ENCODE data around the gene TBX21. TPM values are rescaled to one million over a fixed set of nuclear protein-coding genes. Genes with fewer than 3 reads are reported as not detected.

The TBX21 gene, protein sequence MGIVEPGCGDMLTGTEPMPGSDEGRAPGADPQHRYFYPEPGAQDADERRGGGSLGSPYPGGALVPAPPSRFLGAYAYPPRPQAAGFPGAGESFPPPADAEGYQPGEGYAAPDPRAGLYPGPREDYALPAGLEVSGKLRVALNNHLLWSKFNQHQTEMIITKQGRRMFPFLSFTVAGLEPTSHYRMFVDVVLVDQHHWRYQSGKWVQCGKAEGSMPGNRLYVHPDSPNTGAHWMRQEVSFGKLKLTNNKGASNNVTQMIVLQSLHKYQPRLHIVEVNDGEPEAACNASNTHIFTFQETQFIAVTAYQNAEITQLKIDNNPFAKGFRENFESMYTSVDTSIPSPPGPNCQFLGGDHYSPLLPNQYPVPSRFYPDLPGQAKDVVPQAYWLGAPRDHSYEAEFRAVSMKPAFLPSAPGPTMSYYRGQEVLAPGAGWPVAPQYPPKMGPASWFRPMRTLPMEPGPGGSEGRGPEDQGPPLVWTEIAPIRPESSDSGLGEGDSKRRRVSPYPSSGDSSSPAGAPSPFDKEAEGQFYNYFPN
- under 1 TPM in 9 of 10 donors, not detected in 1; 0.13 to 0.66 (median 0.20) TPM for polyA plus RNA-seq (ENCODE audit: insufficient read length in 10 of 10)
- long read RNA-seq, donor 1: 0 reads
- long read RNA-seq, donor 2: 0 reads
- long read RNA-seq, donor 3: 0 reads
- long read RNA-seq, donor 4: 0 reads
- long read RNA-seq, donor 5: 0 reads
- long read RNA-seq, donor 6: 0 reads
- long read RNA-seq, donor 7: 0 reads
- long read RNA-seq, donor 8: 0 reads
- long read RNA-seq, donor 9: 0 reads

DNA sequence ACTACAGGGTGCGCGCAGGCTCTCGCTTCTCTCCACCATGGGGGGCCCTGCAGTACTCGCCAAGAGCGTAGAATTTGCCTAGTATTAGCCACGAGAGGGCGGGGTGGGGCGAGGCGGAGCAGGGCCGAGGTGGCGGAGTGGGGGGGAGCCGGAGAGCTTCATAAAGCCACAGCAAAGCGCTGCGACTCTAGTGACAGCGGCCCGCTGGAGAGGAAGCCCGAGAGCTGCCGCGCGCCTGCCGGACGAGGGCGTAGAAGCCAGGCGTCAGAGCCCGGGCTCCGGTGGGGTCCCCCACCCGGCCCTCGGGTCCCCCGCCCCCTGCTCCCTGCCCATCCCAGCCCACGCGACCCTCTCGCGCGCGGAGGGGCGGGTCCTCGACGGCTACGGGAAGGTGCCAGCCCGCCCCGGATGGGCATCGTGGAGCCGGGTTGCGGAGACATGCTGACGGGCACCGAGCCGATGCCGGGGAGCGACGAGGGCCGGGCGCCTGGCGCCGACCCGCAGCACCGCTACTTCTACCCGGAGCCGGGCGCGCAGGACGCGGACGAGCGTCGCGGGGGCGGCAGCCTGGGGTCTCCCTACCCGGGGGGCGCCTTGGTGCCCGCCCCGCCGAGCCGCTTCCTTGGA is at the start of gene TBX21:
Gene TBX21 (plus strand): TSS at position 190 of the 627 bp plus-strand sequence. CDS start 219 bp downstream, at position 409.
- DNase-seq: peak; percentile 16 to 61 (median 48)

DNA sequence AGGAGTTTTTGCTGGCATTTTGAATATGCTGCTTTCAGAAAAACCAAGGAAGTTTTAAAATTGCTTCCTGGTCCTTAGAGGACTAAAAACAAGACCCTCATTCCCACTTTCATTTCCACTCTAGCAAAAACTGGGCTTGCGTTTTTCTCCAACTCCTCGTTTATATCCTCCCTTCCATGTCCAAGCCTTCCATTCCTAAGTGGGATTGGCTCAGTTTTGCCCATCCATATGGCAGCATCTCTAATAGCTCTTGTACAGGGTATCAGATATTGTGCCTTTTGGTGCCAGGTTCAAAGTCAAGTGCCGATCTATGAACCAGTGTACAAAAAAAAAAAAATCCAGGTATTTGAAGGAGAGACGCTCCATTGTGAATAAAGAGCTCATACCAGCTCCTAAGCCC is 49.0 kb upstream of the TBX21 start:
- DNase-seq: no peak

DNA sequence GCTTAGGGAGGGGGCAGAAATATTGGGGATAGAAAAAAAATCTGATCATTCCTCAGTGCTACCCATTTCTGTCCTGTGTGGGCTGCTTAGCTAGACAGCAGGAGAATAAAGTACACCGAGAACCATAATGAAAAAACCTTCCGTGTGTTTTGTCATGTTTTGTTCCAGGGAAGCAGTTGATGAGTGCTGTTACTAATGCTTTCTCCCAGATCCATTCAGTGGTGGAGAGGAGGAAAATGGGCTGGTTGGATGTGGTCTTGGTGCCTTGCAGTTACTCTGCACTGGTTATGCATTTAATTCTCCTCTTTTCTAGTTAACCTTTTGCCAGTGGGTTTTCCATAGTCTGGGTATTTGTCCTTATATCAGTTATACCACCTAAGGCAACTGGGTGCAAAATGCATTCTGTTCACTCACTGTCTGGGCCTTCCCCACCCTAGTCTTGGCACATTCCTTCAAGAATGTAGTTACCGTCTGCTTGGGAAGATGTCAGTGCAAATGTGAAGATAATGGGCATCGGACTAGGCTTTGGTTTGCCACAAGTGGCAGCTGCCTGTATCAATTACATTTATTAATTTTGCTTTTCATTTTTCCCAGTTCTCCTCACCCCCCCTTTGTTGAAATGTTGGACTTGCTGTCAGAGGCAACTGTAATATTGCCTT is 48.4 kb upstream of the TBX21 start:
- DNase-seq: no peak

DNA sequence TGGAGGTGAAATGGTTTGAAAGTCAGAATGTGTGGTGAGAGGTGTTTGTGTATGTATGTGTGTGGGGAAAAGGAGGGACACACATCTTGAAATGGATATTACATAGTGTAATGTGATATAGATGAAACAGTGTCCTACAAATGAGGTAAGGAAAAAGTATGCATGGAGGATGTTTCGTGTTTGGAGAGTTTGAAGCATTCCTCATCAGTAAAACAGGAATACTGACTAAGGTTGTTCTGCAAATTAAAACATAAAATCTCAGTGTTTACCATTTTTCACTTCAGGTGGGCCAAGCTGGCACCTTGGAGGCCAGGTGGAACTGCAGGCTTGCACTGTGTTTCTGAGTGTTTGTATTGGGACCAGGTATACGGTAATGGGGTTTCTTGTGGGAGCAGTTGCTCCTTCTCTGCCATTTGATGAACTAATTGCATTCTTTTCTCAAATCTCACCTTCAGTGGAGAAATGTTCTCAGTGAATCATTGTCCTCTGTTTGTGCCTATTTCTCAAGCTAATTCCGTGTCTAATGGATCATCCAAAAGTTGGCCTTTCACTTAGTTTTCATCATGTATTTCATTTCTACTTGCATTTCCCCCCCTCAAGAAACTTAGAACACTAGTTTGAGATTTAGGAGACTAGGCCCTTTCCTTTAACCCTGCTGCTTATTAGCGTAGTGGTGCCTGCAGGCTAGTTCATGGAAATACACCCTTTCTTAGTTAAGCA is 47.3 kb upstream of the TBX21 start:
- DNase-seq: no peak

DNA sequence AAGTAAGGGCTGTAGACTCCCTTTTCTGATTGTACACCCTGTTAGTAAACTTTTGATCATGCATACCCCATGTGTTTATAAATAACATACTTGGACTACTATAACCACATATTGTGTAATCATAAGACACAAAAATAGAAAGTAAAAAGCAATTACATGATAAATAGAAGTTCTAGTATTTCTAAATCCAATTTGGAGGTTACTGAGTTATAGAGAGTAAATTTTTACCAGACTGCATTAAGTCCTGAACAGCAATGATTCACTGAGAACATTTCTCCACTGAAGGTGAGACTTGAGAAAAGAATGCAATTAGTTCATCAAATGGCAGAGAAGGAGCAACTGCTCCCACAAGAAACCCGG is 46.8 kb upstream of the TBX21 start:
- DNase-seq: no peak

DNA sequence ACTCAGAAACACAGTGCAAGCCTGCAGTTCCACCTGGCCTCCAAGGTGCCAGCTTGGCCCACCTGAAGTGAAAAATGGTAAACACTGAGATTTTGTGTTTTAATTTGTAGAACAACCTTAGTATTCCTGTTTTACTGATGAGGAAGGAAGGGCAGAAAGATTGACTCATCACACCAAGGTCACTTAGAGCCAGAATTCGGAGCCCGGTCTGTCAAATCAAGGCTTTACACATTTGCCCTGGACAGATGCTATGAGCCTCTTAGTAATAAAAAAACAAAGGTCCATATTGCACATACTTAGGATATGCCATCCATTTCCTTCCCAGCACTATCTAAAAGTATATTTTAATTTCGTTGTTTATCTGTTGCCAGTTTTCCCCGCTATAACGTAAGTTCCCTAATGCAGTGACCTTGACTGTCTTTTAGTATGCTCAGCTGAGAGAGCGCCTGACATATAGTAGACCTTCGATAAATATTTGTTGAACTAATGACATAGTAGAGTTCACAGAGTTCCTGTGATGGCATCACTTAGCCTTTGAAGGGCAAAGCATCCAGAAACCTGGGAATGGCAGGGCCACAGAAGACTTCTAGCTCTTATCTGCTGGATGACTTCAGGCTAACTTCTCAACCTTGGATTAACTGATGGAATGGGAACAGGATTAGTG is 46.2 kb upstream of the TBX21 start:
- no peak for DNase-seq

DNA sequence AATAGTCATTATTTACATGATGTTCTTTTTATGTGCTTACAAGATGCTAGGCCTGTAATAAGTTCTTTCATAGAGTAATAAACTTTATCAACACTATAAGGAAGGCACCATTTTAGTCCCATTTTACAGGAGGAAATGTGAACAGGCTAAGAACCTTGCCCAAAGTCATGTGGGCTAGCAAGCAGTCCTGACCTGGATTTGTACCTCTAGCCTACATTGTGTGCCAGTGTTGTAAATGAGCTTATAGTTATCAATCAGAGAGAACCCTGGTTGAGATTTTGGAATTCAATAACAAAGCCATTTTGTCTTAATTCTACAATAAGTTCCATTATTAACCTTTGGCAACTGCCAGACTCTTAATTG is 45.7 kb upstream of the TBX21 start:
- no peak for DNase-seq

DNA sequence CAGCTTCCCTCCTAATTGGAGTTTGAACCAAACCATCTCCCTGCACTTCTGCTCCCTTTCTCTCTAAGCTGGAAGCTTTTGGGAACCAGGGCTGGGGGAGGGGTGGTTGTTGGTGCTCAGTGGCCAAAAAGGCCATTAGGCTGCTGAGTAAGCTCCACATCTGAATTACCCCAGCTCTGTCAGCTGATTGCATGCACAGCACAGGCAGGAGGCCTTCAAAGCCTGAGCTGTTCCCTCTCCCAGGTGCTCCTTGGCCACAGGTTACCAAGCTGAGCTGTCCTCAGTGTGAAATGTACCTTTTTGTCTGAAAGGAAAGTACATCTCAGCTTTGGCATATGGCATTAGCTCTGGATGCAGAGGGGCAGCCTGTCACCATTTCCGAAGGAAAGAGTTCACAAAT is 45.3 kb upstream of the TBX21 start:
- DNase-seq: no peak

DNA sequence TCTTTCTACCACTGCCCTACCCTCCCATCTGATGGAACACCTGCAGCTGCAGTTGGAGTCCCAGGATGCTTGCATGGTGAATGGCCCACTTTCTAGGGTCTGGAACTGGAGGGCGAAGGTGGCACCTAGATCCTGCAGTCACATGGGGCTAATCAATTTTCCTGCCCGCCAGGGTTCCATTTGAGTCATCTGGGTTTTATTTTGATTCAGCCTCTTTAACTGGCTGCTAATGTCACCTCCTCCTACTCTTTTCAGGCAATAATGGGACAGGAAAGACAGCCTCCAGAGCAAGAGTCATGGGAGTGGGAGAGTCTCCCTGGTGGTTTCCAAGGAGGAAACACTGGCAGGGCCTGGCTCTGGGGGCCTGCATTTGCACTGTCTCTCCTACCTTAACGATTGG is 42.9 kb upstream of the TBX21 start:
- no peak for DNase-seq

DNA sequence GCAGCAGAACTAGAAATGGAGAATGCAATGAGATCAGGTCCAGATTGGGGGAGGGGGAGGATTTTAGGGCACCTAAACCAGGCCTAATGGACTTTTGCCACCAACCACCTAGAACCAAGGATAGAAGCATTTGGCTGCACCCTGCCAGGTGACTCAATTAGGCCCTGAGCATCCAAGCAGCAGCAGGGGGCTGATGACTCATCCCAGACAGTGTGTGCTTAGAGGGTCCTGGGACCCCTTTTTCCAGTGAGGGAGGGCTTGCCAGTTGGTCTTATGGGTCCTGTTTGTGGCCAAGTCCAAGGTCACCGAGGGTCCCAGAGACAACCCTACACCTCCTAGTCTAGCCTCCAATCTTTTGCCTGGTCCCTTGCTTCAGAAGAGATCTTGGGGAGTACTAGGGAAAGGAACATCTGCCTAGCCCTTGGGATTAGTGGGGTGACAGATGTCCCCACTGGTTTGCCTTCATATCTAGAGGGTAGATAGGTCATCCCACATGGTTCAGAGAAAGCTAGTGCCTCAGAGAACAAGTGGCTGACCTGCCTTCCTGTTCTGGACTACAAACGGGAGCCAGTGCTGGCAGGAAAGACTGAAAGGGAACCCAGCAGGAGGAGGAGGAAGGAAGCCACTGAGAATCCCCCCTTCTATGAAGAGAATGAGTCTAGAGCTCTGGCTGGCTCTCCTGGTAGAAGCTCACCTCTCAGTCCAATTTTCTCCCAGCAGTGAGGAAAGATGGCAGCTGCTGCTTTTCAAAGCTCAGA is 40.7 kb upstream of the TBX21 start:
- no peak for DNase-seq

DNA sequence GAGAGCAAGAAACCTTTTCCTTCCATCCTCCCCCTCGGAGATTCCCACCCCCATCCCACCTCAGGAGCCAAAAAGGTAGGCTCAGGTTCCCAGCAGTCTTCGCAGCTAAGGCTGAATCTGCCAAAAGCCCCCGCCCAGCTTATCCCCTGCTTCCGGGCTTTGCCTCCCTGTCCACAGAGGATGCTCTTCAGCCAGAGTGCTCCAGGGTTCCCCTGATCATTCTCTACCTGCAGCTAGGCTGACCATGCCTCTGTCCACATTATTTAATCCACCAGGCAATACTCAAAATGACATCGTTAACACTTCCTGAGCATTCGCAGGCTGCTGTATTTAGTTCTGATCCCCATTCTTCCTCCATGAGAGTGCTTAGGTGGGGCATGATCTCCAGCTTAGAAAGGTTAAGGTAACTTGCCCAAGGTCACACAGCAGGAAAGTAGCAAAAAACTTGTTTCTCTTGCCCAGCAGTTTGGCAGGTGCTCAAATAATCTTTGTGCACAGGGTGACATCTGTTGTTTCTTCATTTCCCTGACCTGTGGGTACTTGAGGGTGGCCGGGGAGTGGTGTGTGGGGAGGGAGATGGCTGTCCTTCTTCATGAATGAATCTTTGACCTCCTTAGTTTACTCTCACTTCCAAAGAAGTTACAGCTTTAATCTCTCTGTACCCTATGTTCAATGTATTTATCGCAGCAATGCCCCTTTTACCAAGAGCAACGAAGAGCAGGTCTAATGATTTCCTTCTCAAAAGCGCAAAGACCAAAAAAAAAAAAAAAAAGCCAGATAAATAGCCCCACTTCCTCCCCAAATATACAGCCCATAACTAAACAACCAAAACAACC is 39.9 kb upstream of the TBX21 start:
- no peak for DNase-seq

DNA sequence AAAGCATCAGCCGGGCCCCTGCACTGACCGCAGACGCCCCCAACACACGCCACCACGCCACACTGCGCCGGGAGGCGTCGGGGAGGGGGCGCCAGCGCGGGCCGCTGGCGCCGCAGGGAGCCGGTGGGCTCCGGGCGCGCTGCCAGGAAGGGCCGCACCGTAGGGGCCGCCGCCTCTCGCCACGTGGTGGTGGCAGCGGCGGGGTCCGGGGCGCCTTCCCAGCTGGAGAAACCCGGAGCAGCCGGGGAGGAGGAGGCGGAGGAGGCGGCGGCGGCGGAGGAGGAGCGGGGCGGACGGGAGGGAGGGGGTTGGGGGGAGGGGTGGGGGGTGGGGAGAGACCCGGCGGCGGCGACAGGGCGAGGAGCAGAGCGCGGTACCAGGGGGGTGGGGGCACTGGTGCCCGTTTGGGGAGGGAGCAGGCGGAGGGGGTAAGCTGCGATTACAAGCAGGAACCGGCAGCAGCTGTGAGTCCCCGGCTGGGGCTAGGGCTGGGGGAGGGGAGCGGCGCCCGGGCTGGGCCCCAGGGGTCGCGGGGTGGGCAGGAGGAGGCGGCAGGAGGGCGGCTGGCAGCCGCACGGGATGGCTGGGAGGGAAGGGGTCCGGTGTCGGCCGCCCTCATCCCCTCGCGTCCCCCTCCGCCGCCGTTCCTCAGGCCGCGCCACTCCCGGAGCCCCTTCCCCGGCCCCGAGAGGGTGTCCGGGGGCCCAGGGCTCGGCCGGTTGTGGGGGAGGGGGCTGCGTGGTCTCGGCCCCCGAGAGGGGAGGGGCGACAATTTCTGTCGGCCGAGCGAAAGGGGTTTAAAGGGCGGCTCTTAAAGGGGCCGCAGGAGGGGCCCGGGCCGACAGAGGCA is 39.1 kb upstream of the TBX21 start, which contains the start of gene TBKBP1:
Gene TBKBP1 (plus strand): TSS at position 431 of the 850 bp plus-strand sequence. CDS start 1,952 bp downstream, outside the sequence.
- DNase-seq: peak; percentile 72 to 93 (median 88)

DNA sequence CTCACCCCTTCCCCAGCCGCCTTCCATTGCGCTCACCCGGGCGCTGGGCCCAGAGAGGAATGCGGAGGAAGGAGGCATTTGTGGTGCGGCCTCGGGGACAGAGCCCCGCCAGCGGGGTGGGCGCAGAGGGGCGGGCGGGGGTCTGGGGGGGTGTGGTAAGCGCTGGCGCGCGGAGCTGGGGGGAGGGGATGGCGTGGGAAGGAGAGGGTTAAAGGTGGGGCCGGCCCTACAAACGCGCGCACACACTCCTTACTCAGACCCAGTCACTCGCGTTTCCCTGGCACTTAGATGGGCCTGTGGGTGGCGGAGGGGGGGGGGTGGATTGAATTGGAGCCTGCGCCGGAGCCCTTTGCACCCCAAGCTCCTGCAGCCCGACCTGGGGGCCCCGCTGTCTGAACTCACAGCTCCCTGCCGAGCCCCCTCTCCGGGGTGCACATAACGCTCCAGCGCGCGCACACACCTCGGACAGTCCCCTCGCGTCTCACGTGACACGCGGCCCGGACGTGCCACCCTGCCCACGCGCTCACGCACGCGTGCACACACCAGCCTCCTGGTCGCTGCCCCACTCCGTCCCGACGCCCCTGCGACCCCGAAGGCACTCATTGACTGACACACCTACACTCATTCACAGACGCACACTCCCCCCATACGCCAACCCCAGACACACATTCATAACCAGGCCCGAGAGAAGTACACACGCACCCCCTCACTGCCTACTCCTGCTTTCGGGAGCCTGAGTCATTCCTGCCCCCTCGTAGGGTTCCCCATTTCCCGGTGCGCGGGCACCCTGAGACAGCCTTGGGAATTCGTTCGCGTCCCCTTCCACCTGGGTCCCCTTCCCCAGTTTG is 38.2 kb upstream of the TBX21 start:
- DNase-seq: peak; percentile 40 to 86 (median 48)

DNA sequence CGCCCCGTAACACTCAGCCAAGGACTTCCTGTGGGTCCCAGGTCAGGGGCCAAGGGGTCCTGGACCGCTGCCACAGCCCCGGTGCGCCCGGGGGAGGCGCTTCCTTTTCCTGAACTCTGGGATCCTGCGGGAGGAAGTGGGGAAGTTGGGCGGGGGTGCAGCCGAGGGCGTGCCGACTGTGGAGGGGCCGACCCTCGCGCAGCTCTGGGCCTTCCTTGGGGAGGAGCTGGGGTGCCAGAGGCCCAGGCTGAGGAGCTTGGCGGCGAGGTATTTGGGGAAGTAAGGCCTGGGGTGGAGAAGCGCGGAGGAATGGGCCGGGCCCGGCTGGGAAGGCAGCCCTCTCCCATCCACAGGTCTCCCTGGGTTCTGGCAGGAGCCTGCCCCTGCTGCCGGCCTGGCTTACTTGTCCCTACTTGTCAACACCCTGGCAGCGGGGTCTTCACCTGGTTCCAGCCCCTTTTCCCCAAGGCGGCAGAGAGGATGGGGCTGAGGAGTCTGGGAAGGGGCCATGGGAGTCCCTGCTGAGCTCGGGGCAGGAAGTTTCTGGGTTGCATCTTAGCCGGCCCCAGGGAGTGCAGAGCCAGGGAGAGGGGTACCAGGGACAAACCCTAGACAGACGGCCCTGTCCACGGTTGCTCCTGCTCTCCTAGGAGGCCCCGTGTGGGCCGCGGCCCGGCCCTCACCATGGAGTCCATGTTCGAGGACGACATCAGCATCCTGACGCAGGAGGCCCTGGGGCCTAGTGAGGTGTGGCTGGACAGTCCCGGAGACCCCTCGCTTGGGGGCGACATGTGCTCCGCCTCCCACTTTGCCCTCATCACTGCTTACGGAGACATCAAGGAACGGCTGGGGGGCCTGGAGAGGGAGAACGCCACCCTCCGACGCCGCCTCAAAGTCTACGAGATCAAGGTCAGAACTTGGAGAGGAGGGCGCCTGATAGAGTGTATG is 37.3 kb upstream of the TBX21 start:
- DNase-seq: peak; percentile 12 to 72 (median 46)

DNA sequence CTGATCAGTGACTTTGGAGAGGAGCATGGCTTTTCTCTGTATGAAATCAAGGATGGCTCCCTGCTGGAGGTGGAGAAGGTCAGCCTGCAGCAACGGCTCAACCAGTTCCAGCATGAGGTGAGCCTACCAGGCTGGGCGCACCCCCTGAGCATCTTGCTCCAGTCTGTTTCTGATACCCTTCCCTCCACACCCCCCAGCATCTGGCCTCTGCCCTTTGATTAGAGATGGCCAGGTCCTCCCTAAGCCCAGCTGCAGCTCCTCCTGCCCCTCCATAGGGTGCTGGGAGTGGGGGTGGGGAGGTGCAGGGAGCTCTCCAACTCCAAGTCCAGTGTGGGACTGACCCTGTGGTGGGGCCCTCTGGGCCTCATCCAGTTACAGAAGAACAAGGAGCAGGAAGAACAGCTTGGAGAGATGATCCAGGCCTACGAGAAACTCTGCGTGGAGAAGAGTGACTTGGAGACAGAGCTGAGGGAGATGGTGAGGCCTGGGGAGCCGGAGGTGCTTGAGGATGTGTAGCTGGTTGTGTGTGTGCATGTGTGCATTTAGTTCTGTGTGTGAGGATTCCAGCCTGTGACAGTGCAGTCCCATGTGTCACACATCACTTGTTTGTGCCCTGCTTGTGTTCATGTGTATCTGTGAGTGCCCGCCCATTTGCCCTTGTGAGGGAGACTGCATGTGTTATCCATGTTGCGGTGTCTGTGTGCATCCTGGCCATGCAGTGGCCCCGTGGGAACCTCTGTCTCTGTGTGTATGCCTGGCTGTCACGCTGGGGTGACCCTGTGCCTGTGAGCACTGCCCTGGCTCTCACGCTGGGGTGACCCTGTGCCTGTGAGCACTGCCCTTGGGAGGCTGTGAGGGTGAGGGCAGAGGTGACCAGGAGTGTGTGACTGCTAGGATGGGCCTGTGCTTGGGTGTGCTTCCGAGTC is 36.1 kb upstream of the TBX21 start:
- no peak for DNase-seq

Data from muscle of back (tissue), 13 donors.